ENCODE results near the gene PPP6R2. TPM values are rescaled to one million over a fixed set of nuclear protein-coding genes. Genes with fewer than 3 reads are reported as not detected.
"Not testable (repeated sequence)": the region's sequence is repeated elsewhere in the genome, so short reads cannot be mapped to it uniquely, and the experiment has no call there.

The PPP6R2 gene
- total RNA-seq, 1 donor from 2014 or later: 60.8 TPM

DNA sequence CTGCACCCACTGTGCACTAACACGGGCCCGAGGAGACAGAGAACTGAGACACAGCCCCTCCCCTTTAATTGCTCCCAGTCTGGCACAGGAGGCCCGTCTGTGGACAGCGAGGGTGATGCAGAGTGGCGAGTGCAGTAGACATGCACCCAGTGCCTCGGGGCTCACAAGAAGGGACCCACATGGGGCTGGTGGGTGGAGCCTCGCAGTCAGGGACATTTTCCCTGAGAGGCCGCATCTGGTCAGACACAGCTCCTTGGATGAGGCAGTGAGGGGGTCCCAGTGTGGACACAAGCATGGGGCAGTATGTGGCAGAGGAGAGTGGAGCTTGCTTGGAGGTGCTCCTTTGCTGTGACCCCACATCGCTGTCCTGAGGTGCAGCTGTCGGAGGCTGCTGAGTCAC, 76.9 kb downstream of the PPP6R2 start:
- intact Hi-C loops (cut with micrococcal nuclease): no loop called here

DNA sequence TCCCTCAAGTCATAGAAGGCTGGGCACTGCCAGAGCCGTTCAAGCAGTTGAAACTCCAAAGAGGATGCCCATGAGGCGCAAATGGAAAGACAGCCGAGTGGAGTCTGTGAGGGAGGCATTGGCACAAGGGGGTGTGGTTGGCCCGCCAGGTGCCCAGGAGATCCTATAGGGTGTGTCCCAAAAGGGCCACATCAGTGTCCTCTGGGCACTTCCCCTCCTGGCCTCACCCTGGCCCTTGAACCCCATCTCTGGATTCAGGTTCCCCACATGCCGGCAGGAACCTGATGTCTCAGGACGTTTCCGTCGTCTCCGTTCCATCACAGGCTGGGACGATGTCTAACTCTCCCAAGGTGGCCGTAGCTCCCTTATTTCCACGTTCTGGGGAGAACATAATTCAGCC, 77.5 kb downstream of the PPP6R2 start:
- intact Hi-C loops (cut with micrococcal nuclease): no loop called here

DNA sequence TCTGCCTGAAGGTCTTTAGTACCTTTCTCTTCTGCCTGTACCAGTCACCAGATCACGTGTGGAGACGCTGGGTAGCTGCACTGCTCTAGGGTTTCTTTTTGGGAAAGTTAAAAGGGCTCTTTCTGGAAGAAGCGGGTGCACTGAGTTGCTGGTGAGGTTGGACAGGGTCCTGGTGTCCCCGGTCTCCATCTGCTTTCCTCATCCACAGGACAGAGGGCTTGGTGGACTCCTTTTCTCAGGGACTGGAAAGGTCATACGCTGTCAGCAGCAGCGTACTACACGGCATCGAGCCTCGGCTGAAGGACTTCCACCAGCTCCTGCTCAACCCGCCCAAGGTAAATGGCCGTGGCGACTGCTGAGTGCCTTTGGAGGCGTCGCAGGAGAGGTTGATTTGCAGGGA, 78.9 kb downstream of the PPP6R2 start:
- intact Hi-C loops (cut with micrococcal nuclease): no loop called here

GRCh38 chr22:50422961-50423815, 80.1 kb downstream of the PPP6R2 start:
- intact Hi-C loops (cut with micrococcal nuclease): no loop called here

GRCh38 chr22:50423956-50424355, 80.8 kb downstream of the PPP6R2 start:
- intact Hi-C loops (cut with micrococcal nuclease): no loop called here

- intact Hi-C loops (cut with micrococcal nuclease): no loop called here
These were observed 82.2 kb downstream of the PPP6R2 start for GRCh38 chr22:50425179-50425916.

DNA sequence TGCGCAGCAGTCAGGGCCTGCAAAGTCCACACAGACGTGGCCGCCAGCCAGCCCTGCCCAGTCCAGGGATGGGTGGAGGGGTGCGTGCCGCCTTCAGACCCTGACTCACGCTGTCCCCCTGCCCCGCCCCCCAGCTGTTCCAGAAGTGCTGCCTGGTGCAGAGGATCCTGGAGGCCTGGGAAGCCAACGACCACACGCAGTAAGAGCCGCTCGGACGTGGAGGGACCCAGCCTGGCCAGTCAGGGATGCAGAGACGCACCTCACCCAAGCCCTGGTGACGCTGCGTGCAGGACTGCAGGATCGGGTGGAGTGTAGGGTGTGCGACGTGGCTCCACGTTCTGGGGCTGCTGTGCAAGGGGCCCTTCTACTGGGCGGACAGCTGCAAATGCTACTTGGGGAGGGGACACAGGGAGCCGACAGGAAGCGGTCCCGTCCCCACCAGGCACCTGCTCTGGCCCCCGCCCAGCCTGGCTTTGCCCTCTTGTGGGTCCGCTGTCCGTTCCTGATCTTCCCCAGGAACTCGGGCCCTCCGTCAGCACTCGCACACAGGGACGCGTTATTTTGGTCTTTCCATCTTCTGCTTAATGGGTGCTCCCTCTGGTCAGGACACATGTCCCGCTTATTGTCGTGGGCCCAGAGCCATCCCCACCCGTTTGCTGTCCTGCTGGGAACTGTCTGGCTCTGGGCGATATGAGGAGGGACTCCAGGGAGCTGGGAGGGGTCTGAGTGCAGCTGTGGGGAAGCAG, 89.2 kb downstream of the PPP6R2 start:
- intact Hi-C loops (cut with micrococcal nuclease): no loop called here

GRCh38 chr22:50432877-50433510, 89.9 kb downstream of the PPP6R2 start:
- intact Hi-C loops (cut with micrococcal nuclease): not testable (repeated sequence)

DNA sequence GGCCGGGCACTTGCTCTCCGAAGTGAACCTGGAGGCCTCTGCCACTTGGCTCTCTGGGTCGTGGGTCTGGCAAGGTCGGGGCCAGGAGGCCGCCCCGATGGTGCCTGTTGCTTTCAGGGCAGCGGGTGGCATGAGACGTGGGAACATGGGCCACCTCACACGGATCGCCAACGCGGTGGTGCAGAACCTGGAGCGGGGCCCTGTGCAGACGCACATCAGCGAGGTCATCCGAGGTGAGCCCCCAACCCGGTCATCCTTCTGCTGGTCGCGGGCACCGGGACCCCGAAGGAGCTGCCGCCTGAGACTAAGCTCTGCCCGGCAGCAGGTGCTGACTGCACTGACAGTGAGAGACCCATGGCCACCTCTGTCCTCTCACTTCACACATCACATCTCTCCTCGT, 91.7 kb downstream of the PPP6R2 start:
- intact Hi-C loops (cut with micrococcal nuclease): no loop called here

GRCh38 chr22:50435291-50436014, 92.3 kb downstream of the PPP6R2 start:
- intact Hi-C loops (cut with micrococcal nuclease): no loop called here

GRCh38 chr22:50436015-50436830, 93.1 kb downstream of the PPP6R2 start:
- intact Hi-C loops (cut with micrococcal nuclease): no loop called here

GRCh38 chr22:50436841-50437341, 93.8 kb downstream of the PPP6R2 start:
- intact Hi-C loops (cut with micrococcal nuclease): no loop called here

- intact Hi-C loops (cut with micrococcal nuclease): no loop called here
These were observed 94.6 kb downstream of the PPP6R2 start for GRCh38 chr22:50437511-50438304.

DNA sequence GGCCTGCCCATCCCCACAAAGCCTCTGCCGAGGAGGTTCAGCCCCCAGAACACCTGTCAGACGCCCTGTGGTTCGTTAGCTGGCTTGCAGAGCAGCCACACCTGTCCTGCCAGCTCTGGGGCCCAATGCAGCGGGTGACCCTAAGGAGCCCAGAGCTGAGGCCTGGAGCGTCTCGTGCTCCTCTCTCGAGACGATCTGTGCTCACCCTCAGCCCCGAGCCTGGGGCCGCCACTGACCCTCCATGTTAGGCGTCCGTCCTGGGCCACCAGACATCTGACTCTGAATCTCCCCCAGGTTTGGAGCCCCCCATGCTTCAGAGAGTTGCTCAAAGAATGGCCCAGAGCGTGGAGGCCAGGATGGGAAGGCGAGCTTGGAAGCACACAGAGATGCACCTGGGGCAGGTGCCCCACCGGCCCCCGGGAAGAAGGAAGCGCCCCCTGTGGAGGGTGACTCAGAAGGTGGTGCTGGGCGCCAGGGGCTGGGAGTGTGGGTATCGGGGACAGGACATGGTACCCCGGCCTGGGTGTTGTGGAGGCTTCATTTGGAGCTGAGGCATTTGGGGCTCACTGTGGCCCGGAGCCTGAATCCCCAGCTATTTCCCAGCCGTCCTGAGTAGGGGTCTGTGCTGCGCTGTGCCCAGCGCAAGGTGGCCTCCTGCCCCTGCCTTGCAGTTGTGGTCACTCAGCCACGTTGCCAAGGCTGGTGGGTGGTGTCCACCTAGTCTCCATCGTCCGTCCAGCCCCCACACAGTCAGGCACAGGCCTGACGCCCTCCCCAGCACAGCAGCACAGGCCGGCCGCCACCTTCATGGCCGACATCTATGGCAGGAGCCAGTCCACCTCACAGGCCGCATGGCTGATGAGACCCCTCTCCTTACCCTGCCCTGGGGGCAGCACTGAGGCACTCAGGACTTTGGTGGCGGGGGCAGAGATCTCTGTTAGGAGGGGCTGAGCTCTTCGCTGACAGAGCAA, 95.5 kb downstream of the PPP6R2 start:
- intact Hi-C loops (cut with micrococcal nuclease): no loop called here

DNA sequence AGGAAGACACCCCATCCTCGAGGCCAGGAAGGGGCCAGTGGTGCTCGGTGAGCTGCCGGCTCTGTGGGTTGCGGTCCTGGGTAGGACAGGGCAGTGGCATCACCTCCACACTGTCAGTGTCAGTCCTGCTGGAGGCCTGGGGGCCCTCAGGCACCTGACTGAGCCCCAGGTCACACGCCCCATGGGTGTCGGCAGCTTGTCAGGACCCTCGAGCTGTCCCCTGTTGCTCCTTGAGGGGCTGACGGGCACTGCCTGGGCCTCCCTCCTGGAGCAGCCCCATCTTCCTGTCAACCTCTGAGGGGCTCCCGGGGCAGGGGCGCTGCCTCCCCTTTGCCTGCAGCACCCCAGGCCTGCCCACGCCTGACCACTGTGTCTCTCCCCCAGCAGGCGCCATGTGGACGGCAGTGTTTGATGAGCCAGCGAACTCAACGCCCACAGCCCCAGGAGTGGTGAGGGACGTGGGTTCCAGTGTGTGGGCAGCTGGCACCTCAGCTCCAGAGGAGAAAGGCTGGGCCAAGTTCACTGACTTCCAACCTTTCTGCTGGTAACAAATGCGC, 96.3 kb downstream of the PPP6R2 start:
- intact Hi-C loops (cut with micrococcal nuclease): no loop called here

DNA sequence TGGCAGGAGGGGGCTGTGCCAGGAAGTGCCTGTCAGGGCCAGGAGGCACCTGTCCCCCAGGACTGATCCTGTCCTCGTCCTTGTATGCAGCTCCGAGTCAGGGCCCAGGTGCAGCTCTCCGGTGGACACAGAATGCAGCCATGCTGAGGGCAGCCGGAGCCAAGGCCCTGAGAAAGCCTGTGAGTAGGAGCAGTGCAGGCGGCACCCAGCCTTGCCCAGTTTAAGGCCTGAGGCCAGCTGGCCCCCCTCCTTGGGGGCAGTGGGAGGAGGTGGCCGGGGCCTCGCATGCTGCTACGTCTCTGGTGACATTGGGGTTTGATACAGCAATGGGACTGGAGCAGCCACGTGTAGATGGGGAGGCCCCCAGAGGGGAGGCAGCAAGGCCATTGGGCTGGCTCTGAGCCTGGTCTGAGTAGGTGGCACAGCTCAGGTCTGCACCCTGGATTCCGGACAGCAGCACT, 96.8 kb downstream of the PPP6R2 start:
- intact Hi-C loops (cut with micrococcal nuclease): no loop called here

- intact Hi-C loops (cut with micrococcal nuclease): no loop called here
These were observed 97.6 kb downstream of the PPP6R2 start for GRCh38 chr22:50440544-50441249.
